ENCODE measurements around the gene KCNIP1.

- no peak for TF ChIP-seq CTCF (IDR thresholded peaks at IDR 0.05 in 2 of 3, conservative IDR thresholded peaks at IDR 0.05 in 1 of 3; ENCODE audit: borderline replicate concordance in 1 of 3, insufficient read depth in 1 of 3, low read depth in 2 of 3, low read length in 2 of 3)
- no peak for TF ChIP-seq POLR2A (IDR thresholded peaks at IDR 0.05; ENCODE audit: borderline replicate concordance, extremely low read depth, insufficient read depth, insufficient read length)
- no peak for TF ChIP-seq MAX (IDR thresholded peaks at IDR 0.05)
- TF ChIP-seq, protein P1, sequence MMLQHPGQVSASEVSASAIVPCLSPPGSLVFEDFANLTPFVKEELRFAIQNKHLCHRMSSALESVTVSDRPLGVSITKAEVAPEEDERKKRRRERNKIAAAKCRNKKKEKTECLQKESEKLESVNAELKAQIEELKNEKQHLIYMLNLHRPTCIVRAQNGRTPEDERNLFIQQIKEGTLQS (IDR thresholded peaks at IDR 0.05), result no peak
- TF ChIP-seq POLR2AphosphoS5 (IDR thresholded peaks at IDR 0.05; ENCODE audit: low read depth, low read length), result no peak
- TF ChIP-seq, protein P2, sequence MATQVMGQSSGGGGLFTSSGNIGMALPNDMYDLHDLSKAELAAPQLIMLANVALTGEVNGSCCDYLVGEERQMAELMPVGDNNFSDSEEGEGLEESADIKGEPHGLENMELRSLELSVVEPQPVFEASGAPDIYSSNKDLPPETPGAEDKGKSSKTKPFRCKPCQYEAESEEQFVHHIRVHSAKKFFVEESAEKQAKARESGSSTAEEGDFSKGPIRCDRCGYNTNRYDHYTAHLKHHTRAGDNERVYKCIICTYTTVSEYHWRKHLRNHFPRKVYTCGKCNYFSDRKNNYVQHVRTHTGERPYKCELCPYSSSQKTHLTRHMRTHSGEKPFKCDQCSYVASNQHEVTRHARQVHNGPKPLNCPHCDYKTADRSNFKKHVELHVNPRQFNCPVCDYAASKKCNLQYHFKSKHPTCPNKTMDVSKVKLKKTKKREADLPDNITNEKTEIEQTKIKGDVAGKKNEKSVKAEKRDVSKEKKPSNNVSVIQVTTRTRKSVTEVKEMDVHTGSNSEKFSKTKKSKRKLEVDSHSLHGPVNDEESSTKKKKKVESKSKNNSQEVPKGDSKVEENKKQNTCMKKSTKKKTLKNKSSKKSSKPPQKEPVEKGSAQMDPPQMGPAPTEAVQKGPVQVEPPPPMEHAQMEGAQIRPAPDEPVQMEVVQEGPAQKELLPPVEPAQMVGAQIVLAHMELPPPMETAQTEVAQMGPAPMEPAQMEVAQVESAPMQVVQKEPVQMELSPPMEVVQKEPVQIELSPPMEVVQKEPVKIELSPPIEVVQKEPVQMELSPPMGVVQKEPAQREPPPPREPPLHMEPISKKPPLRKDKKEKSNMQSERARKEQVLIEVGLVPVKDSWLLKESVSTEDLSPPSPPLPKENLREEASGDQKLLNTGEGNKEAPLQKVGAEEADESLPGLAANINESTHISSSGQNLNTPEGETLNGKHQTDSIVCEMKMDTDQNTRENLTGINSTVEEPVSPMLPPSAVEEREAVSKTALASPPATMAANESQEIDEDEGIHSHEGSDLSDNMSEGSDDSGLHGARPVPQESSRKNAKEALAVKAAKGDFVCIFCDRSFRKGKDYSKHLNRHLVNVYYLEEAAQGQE (IDR thresholded peaks at IDR 0.05; ENCODE audit: low read depth), result no peak
- TF ChIP-seq CEBPB (IDR thresholded peaks at IDR 0.05; ENCODE audit: low read depth), result no peak
- TF ChIP-seq ZBTB33 (IDR thresholded peaks at IDR 0.05; ENCODE audit: extremely low read depth, insufficient replicate concordance, low read length), result no peak
- TF ChIP-seq EZH2phosphoT487 (IDR thresholded peaks at IDR 0.05; ENCODE audit: borderline replicate concordance), result no peak
These were observed 1.9 kb upstream of the KCNIP1 start for GRCh38 chr5:170501931-170502330.
